ENCODE measurements around the gene OR10H4.

GRCh38 chr19:15935167-15935702, 13.6 kb upstream of the OR10H4 start:
- TF ChIP-seq RCOR1 (IDR thresholded peaks at IDR 0.05; ENCODE audit: insufficient replicate concordance, low read length) (no peak), CTCF (conservative IDR thresholded peaks at IDR 0.05; ENCODE audit: low read depth, low read length) (no peak), USF2 (IDR thresholded peaks at IDR 0.05; ENCODE audit: low read depth, low read length) (no peak), CEBPB (IDR thresholded peaks at IDR 0.05; ENCODE audit: low read depth, low read length) (no peak), CHD1 (IDR thresholded peaks at IDR 0.05; ENCODE audit: low read depth, low read length) (no peak), MAZ (IDR thresholded peaks at IDR 0.05; ENCODE audit: borderline replicate concordance, low read depth, low read length) (no peak), MXI1 (IDR thresholded peaks at IDR 0.05; ENCODE audit: borderline replicate concordance, low read depth, low read length) (no peak), POLR2A (IDR thresholded peaks at IDR 0.05; ENCODE audit: low read depth, low read length) (no peak), BHLHE40 (IDR thresholded peaks at IDR 0.05; ENCODE audit: low read depth, low read length) (no peak), SMC3 (IDR thresholded peaks at IDR 0.05; ENCODE audit: low read depth, low read length) (no peak), RFX5 (IDR thresholded peaks at IDR 0.05; ENCODE audit: low read depth, low read length) (no peak), RAD21 (IDR thresholded peaks at IDR 0.05; ENCODE audit: low read length) (no peak), ELK1 (IDR thresholded peaks at IDR 0.05; ENCODE audit: borderline replicate concordance, low read depth, low read length) (no peak)
